Effector memory CD4-positive, alpha-beta T cell (primary cell): Measurements from ENCODE around the gene CSNK2A3.

Experiments used
- DNase-seq, 3 donors: peaks; one replicate each; pipeline ENCODE4 v3.0.0-alpha.2; 2020
- H3K27ac ChIP-seq: 2 replicates; pipeline ENCODE4 v1.7.0; 2013; ENCODE audit warnings: mild to moderate bottlenecking, low read length, moderate library complexity; ENCODE audit not compliant: insufficient read depth, poor library complexity, severe bottlenecking
- H3K27me3 ChIP-seq: replicated peaks from 2 replicates; pipeline ENCODE4 v1.7.0; 2013; ENCODE audit warnings: mild to moderate bottlenecking, low read length; ENCODE audit not compliant: insufficient read depth, control insufficient read depth, poor library complexity, severe bottlenecking
- H3K36me3 ChIP-seq: 2 replicates; pipeline ENCODE4 v1.7.0; 2013; ENCODE audit warnings: mild to moderate bottlenecking, low read length, moderate library complexity; ENCODE audit not compliant: control insufficient read depth, insufficient read depth
- H3K4me1 ChIP-seq: 2 replicates; pipeline ENCODE4 v1.7.0; 2013; ENCODE audit warnings: low read length, mild to moderate bottlenecking; ENCODE audit not compliant: control insufficient read depth, insufficient read depth, poor library complexity, severe bottlenecking
- H3K4me3 ChIP-seq: 2 replicates; pipeline ENCODE4 v1.7.0; 2013; ENCODE audit warnings: low read length, low read depth, mild to moderate bottlenecking; ENCODE audit not compliant: insufficient read depth, poor library complexity, severe bottlenecking
- H3K9me3 ChIP-seq: 2 replicates; pipeline ENCODE4 v1.7.0; 2013; ENCODE audit warnings: mild to moderate bottlenecking, low read length, moderate library complexity; ENCODE audit not compliant: control insufficient read depth

The CSNK2A3 gene

GRCh38 chr11:11304550-11304949, 48.5 kb downstream of the CSNK2A3 start:
- Histone ChIP-seq H3K9me3 (no peaks in the 10 kb centered on the region), H3K4me1 (no peaks in the 10 kb centered on the region), H3K4me3 (no peak overlapping the region), H3K36me3 (no peaks in the 10 kb centered on the region), H3K27ac (no peak overlapping the region), H3K27me3 (no peaks in the 10 kb centered on the region)
- DNase-seq, result no peak

DNA sequence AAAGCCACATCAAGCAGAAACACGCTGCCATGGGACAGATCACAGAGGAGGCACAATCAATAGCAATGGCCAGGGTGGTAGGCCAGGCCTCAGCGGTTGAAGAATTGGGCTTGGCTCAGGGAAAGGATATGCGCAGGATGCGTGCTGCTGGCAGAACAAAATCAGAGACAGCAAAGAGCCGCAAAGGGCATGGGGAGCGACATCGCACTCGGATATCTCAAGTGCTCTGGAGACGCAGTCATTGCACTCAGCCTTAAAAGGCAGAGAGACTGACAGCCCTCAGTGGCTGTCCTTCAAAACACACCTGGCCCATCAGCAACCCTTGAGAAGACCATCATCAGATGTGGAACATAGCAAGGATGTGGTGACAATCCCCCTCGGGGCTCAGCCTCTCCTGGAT, 50.5 kb downstream of the CSNK2A3 start:
- Histone ChIP-seq H3K27me3 (no peaks in the 10 kb centered on the region), H3K27ac (no peak overlapping the region), H3K4me3 (no peak overlapping the region), H3K36me3 (no peaks in the 10 kb centered on the region), H3K4me1 (no peaks in the 10 kb centered on the region), H3K9me3 (no peaks in the 10 kb centered on the region)
- no peak for DNase-seq
